Sigmoid colon (tissue), 4 donors: ENCODE results near the gene AK5.

Experiments used
- EP300 ChIP-seq, 4 donors: sonication (generic); formaldehyde crosslinking; IDR thresholded peaks; one replicate each; pipeline ENCODE4 v1.6.1; 2017; ENCODE audit warnings: antibody characterized with exemption in 4 of 4
- POLR2A ChIP-seq, 2 donors: fragments of 450-650 bp; IDR thresholded peaks; one replicate each; pipeline ENCODE4 v1.6.1; 2016; ENCODE audit warnings: antibody characterized with exemption in 2 of 2, mild to moderate bottlenecking in 2 of 2, moderate library complexity in 2 of 2
- POLR2AphosphoS5 ChIP-seq, 4 donors: sonication (generic); formaldehyde crosslinking; IDR thresholded peaks; one replicate each; pipeline ENCODE4 v1.6.1; 2017; ENCODE audit warnings: antibody characterized with exemption in 4 of 4
- TF ChIP-seq, protein P1 (sequence below), 4 experiments: fragments of 450-650 bp in 3 of 4; fragments of 200-600 bp in 1 of 4; IDR thresholded peaks; one replicate each; pipeline ENCODE4 v1.5.1; 2016 to 2019; ENCODE audit warnings: antibody characterized with exemption in 4 of 4, mild to moderate bottlenecking in 3 of 4, moderate library complexity in 2 of 4

- TF ChIP-seq EP300 (IDR thresholded peaks at IDR 0.05) (no peak), POLR2A (IDR thresholded peaks at IDR 0.05) (no peak), POLR2AphosphoS5 (IDR thresholded peaks at IDR 0.05) (no peak)
- TF ChIP-seq, protein P1, sequence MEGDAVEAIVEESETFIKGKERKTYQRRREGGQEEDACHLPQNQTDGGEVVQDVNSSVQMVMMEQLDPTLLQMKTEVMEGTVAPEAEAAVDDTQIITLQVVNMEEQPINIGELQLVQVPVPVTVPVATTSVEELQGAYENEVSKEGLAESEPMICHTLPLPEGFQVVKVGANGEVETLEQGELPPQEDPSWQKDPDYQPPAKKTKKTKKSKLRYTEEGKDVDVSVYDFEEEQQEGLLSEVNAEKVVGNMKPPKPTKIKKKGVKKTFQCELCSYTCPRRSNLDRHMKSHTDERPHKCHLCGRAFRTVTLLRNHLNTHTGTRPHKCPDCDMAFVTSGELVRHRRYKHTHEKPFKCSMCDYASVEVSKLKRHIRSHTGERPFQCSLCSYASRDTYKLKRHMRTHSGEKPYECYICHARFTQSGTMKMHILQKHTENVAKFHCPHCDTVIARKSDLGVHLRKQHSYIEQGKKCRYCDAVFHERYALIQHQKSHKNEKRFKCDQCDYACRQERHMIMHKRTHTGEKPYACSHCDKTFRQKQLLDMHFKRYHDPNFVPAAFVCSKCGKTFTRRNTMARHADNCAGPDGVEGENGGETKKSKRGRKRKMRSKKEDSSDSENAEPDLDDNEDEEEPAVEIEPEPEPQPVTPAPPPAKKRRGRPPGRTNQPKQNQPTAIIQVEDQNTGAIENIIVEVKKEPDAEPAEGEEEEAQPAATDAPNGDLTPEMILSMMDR (IDR thresholded peaks at IDR 0.05), result no peak
Measured at GRCh38 chr1:77283701-77284425, 2.0 kb downstream of the AK5 start.
